GM12878 (cell line): ENCODE measurements around the gene RASAL2. TPM values are rescaled to one million over a fixed set of nuclear protein-coding genes. Genes with fewer than 3 reads are reported as not detected.

ENCODE experiments used
- ATAC-seq: fragments of 200-7000 bp; cut with Tn5 transposase; 3 replicates; pipeline ENCODE4 v1.9.1; 2020; ENCODE audit warnings: mild to moderate bottlenecking, moderate library complexity
- BruUV-seq: library from RNA; stranded (reverse); fragments of 400-500 nt; replicated peaks from 2 replicates; lab custom pipeline; 2021; lab: Mats Ljungman, UMichigan
- CTCF ChIA-PET: fragments of 300-600 bp; sonication (Branson Sonifier 250); formaldehyde crosslinking; extraction: SDS; loops from one replicate; lab custom pipeline; 2021; ENCODE audit warnings: inconsistent platforms; lab: Yijun Ruan, JAX
- POLR2A ChIA-PET: fragments of 350-600 bp; formaldehyde crosslinking; extraction: SDS; loops from one replicate; lab custom pipeline; 2021; ENCODE audit warnings: inconsistent platforms; lab: Charles Lee
- RAD21 ChIA-PET: fragments of 300-600 bp; sonication (Branson Sonifier 250); formaldehyde crosslinking; loops from one replicate; lab custom pipeline; 2023; ENCODE audit warnings: antibody characterized with exemption; ENCODE audit not compliant: unreplicated experiment; lab: Charles Lee
- SMC1A ChIA-PET: fragments of 300-600 bp; sonication (Branson Sonifier 250); formaldehyde crosslinking; loops from one replicate; lab custom pipeline; 2023; ENCODE audit not compliant: unreplicated experiment, uncharacterized antibody; lab: Charles Lee
- DNase-seq: peaks from one replicate; pipeline ENCODE4 v3.0.0-alpha.2; 2011; ENCODE audit warnings: low read depth, low spot score
- FAIRE-seq: peaks from 3 replicates; lab custom pipeline; 2011; peaks lifted over from hg19 to GRCh38; lab: Jason Lieb, UNC
- H2AFZ ChIP-seq: 2 replicates; pipeline ENCODE4 v1.6.0; 2011; ENCODE audit warnings: low read depth, low read length, control low read depth; ENCODE audit not compliant: control insufficient read depth
- H3K27ac ChIP-seq: 2 replicates; pipeline ENCODE4 v1.5.1; 2011; ENCODE audit warnings: control low read depth; ENCODE audit not compliant: control insufficient read depth, insufficient read depth
- H3K27me3 ChIP-seq, 2 experiments: replicated peaks in 1 of 2; 2 replicates each; pipeline versions ENCODE4 v1.6.0 to v1.6.1; 2011; ENCODE audit warnings: low read length in 1 of 2; ENCODE audit not compliant: control insufficient read depth in 2 of 2, insufficient read depth in 2 of 2
- H3K36me3 ChIP-seq, 2 experiments: 2 replicates each; pipeline ENCODE4 v1.5.1; 2011; ENCODE audit warnings: low read length in 1 of 2; ENCODE audit not compliant: control insufficient read depth in 2 of 2, insufficient read depth in 2 of 2
- H3K4me1 ChIP-seq: 2 replicates; pipeline ENCODE4 v1.6.1; 2011; ENCODE audit warnings: mild to moderate bottlenecking, low read length, moderate library complexity, mixed read lengths; ENCODE audit not compliant: control insufficient read depth, insufficient read depth
- H3K4me2 ChIP-seq: 2 replicates; pipeline ENCODE4 v1.6.0; 2011; ENCODE audit warnings: control low read depth; ENCODE audit not compliant: control insufficient read depth, insufficient read depth
- H3K4me3 ChIP-seq: fragments of 200-600 bp; sonication (generic); 2 replicates; pipeline ENCODE4 v1.5.1; 2016
- H3K79me2 ChIP-seq: 2 replicates; pipeline ENCODE4 v1.6.0; 2011; ENCODE audit warnings: low read length; ENCODE audit not compliant: control insufficient read depth, insufficient read depth
- H3K9ac ChIP-seq: 2 replicates; pipeline ENCODE4 v1.8.0; 2011; ENCODE audit warnings: low read length, control low read depth, mixed read lengths; ENCODE audit not compliant: control insufficient read depth, insufficient read depth
- H3K9me3 ChIP-seq: replicated peaks from 3 replicates; pipeline ENCODE4 v1.5.1; 2011; ENCODE audit warnings: mild to moderate bottlenecking, low read length; ENCODE audit not compliant: control insufficient read depth, insufficient read depth
- H4K20me1 ChIP-seq: 2 replicates; pipeline ENCODE4 v1.6.0; 2011; ENCODE audit not compliant: control insufficient read depth, insufficient read depth
- ASH2L ChIP-seq: fragments of 300-600, 200-600 bp; sonication (generic); IDR thresholded peaks from 2 replicates; pipeline ENCODE4 v1.6.1; 2017; ENCODE audit warnings: low read depth, mild to moderate bottlenecking, borderline replicate concordance
- BRCA1 ChIP-seq: IDR thresholded peaks from 2 replicates; pipeline ENCODE4 v1.6.1; 2011; ENCODE audit warnings: low read depth, low read length, improper control_type of control experiment
- CBFB ChIP-seq: IDR thresholded peaks from 2 replicates; pipeline ENCODE4 v1.6.1; 2016; ENCODE audit warnings: antibody characterized with exemption, low read depth
- CREB1 ChIP-seq: IDR thresholded peaks from 2 replicates; pipeline ENCODE4 v1.6.1; 2012; ENCODE audit warnings: low read depth, mild to moderate bottlenecking, inconsistent platforms
- EZH2 ChIP-seq: IDR thresholded peaks from 2 replicates; pipeline ENCODE4 v1.6.1; 2012; ENCODE audit warnings: low read depth, mild to moderate bottlenecking, control low read depth, inconsistent platforms, low read length, borderline replicate concordance; ENCODE audit not compliant: control insufficient read depth
- NR2C2 ChIP-seq: IDR thresholded peaks from 2 replicates; pipeline ENCODE4 v1.6.1; 2011; ENCODE audit warnings: borderline replicate concordance, low read depth; ENCODE audit not compliant: control insufficient read depth, insufficient read length
- PML ChIP-seq: IDR thresholded peaks from 2 replicates; pipeline ENCODE4 v1.6.1; 2012; ENCODE audit warnings: low read length, inconsistent platforms
- SRF ChIP-seq, 2 experiments: IDR thresholded peaks; 2 replicates each; pipeline ENCODE4 v1.6.1; 2011; ENCODE audit warnings: low read depth in 2 of 2, low read length in 2 of 2, mild to moderate bottlenecking in 1 of 2, moderate library complexity in 1 of 2
- WGBS: methylation state at CpG from one replicate; pipeline ENCODE4 v1.1.6; 2016; ENCODE audit warnings: low lambda C conversion rate; ENCODE audit not compliant: insufficient replicate concordance, insufficient coverage; ENCODE audit errors: missing lambda C conversion rate; 5-methylcytosine and 5-hydroxymethylcytosine counted together
- in situ Hi-C: fragments of 300-500 bp; cut with MboI; formaldehyde crosslinking; loops from 9 replicates; pipeline ENCODE4 v1.14.3; 2018; ENCODE audit warnings: mixed read lengths
- intact Hi-C: fragments of 100-400 bp; cut with micrococcal nuclease; formaldehyde crosslinking; loops from one replicate; pipeline ENCODE4 v1.14.2; 2022; ENCODE audit not compliant: unreplicated experiment
- polyA plus RNA-seq, 11 experiments: library from polyadenylated mRNA; depleted of rRNA in 4 of 11; unstranded in 6 of 11; stranded (reverse) in 5 of 11; fragments of >200 nt; fragmentation: Nextera tagmentation in 4 of 11; fragmentation: Illumina TruSeq in 1 of 11; extraction: Ambion mirVana in 4 of 11; extraction: Trizol in 1 of 11; gene quantifications; 1 replicate in 1 of 11; 2 replicates in 10 of 11; pipeline versions ENCODE4 v1.2.1 to v1.2.3, GENCODE V29; 2011 to 2016; ENCODE audit warnings: inconsistent platforms in 2 of 11, missing spikeins in 2 of 11, low read depth in 1 of 11
- total RNA-seq, 4 experiments: library from RNA; depleted of rRNA in 3 of 4; stranded (reverse); fragments of >200 nt in 3 of 4; fragmentation: Illumina TruSeq in 1 of 4; extraction: Trizol in 1 of 4; gene quantifications; 2 replicates each; pipeline versions ENCODE4 v1.2.1 to v1.2.3, GENCODE V29; 2013 to 2021
- TF ChIP-seq, protein P1 (sequence below): IDR thresholded peaks from 2 replicates; pipeline ENCODE4 v1.6.1; 2012; ENCODE audit warnings: low read depth, low read length, improper control_type of control experiment
- TF ChIP-seq, protein P2 (sequence below): IDR thresholded peaks from 2 replicates; pipeline ENCODE4 v1.6.1; 2011; ENCODE audit warnings: borderline replicate concordance, low read depth, mild to moderate bottlenecking, moderate library complexity, low read length; ENCODE audit not compliant: insufficient read depth, poor library complexity, severe bottlenecking

The RASAL2 gene
- total and polyA plus RNA-seq, 10 of the 15 experiments (the other 5 are each of a cell fraction or from before 2014, with no cell fraction given): 0.02 to 6.9 (median 0.17) TPM; not detected in 1

DNA sequence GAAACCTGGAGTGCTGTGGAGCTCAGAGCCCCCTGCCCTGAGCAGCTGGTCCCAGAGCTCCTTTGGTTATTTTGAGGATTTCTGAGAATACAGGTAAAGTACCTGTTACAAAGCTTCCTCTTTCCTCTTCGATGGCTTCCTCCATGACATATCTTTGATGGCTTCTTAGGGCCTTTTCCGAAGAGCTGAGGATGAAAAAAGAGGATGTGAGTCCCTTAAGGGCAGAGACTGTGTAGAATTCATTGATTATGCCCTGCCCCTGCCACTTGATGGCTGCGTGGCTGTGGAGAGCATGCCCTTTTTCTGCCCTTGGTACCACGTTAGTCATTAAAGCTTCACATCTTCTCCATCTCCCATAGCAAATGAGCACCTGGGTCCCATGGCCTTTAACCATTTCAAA lies 433.2 kb downstream of the RASAL2 start:
- FAIRE-seq: no peak
- ATAC-seq: no peak
- Histone ChIP-seq H2AFZ (no peak overlapping the region), H3K36me3 (no peaks in the 10 kb centered on the region), H3K4me2 (no peak overlapping the region), H3K9ac (no peak overlapping the region), H3K4me1 (no peaks in the 10 kb centered on the region), H3K79me2 (no peaks in the 10 kb centered on the region), H4K20me1 (no peaks in the 10 kb centered on the region), H3K27me3 (no peaks in the 10 kb centered on the region), H3K9me3 (no peaks in the 10 kb centered on the region), H3K4me3 (no peak overlapping the region), H3K27ac (no peak overlapping the region)
- SMC1A ChIA-PET: interaction anchor here (0.6 to 1.8 kb wide), 4 partner anchors 11 to 517 kb away, joined by 3 to 5 read pairs (median 3); no protein-coding TSS in a partner anchor
- DNase-seq: no peak
- in situ Hi-C loops (loop anchor here (25.0 kb wide), 1 partner anchor 235 kb away; no protein-coding TSS in a partner anchor), intact Hi-C loops (no loop called here)
- WGBS: 11% methylated on average over 4 of the region's 4 CpGs
- POLR2A ChIA-PET: interaction anchor here (0.6 kb wide), 1 partner anchor 680 kb away, joined by 3 read pairs; no protein-coding TSS in a partner anchor
- no peak for TF ChIP-seq BRCA1
- no peak for TF ChIP-seq PML
- no peak for TF ChIP-seq ASH2L
- TF ChIP-seq CBFB: no peak
- TF ChIP-seq, protein P1, sequence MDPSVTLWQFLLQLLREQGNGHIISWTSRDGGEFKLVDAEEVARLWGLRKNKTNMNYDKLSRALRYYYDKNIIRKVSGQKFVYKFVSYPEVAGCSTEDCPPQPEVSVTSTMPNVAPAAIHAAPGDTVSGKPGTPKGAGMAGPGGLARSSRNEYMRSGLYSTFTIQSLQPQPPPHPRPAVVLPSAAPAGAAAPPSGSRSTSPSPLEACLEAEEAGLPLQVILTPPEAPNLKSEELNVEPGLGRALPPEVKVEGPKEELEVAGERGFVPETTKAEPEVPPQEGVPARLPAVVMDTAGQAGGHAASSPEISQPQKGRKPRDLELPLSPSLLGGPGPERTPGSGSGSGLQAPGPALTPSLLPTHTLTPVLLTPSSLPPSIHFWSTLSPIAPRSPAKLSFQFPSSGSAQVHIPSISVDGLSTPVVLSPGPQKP: no peak
- no peak for TF ChIP-seq EZH2
- TF ChIP-seq, protein P2, sequence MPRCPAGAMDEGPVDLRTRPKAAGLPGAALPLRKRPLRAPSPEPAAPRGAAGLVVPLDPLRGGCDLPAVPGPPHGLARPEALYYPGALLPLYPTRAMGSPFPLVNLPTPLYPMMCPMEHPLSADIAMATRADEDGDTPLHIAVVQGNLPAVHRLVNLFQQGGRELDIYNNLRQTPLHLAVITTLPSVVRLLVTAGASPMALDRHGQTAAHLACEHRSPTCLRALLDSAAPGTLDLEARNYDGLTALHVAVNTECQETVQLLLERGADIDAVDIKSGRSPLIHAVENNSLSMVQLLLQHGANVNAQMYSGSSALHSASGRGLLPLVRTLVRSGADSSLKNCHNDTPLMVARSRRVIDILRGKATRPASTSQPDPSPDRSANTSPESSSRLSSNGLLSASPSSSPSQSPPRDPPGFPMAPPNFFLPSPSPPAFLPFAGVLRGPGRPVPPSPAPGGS: no peak
- TF ChIP-seq NR2C2: no peak
- no peak for TF ChIP-seq CREB1
- no peak for TF ChIP-seq SRF (IDR thresholded peaks at IDR 0.05; ENCODE audit: low read depth in 2 of 2, low read length in 2 of 2)
- RAD21 ChIA-PET: interaction anchor here (0.7 to 1.8 kb wide), 2 partner anchors 216 to 478 kb away, joined by 3 read pairs; no protein-coding TSS in a partner anchor
- CTCF ChIA-PET: interaction anchor here (1.1 to 1.7 kb wide), 4 partner anchors 14 to 227 kb away, joined by 3 to 7 read pairs (median 6); no protein-coding TSS in a partner anchor
- BruUV-seq: no TSS peak
